Measurements from ENCODE around the gene ARFGAP2.

Gene ARFGAP2

DNA sequence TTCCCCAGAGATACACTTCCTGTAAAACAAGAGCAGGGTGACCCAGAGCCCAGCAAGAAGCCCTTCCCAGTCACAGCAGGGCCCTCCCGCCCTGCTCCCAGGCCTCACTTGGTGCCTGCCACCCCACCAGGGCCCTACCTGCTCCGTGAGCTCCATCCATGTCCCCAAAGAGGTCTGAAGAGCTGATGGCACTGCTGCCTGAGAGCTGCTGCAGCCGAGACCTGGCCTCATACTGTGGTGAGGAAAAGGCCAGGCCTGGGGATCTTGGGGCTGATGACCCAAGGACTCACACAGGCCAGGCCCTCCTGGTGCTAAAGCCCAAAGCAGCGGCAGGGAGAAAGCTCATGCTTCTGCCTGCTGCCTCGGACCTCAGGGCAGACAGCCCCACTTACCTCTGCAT is 10.3 kb downstream of the ARFGAP2 start:
- DNase-seq: no peak

- no peak for DNase-seq
Observed at GRCh38 chr11:47165253-47165840, 11.3 kb downstream of the ARFGAP2 start.

DNA sequence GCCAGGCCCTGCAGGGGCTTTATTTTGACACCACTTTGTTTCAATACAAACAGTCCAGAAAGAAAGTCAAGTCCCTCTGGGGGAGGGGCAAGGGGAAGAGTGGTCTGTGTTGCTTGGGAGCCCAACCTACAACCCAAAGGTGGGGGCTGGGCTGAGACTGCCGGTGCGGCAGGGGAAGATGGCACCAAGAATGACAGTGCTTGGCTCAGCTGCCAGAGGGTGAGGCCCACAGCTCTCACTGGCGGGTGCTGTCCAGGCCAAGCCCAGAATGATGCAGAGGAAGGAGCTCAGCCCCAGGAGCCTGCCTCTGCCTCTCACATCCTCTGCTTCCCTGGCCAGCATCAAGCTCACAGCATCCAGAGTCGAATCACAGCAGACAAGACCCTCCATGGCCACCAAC is 12.4 kb downstream of the ARFGAP2 start:
- DNase-seq: no peak

- DNase-seq: no peak
Observed at GRCh38 chr11:47163898-47164297, 12.8 kb downstream of the ARFGAP2 start.

GRCh38 chr11:47163193-47163592 is 13.5 kb downstream of the ARFGAP2 start:
- DNase-seq: no peak

DNA sequence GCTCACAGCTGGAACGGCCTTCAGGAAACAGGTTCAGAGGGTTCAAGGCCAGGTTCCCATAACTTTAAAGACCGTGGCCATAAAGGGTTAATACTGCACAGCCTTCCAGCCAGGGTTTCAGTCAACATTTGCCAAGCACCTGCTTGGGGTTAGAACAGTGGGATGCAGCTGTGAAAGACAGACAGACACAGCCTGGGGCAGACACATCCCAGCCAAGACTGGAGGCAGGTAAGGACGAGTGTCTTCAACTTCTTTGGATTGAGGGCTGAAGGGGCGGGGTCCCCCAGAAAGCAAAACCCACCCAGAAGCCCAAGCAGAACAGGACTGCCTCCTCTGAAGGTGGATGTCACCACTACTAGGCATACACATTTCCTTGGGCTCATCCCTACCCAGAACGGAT is 14.3 kb downstream of the ARFGAP2 start:
- DNase-seq: no peak

DNA sequence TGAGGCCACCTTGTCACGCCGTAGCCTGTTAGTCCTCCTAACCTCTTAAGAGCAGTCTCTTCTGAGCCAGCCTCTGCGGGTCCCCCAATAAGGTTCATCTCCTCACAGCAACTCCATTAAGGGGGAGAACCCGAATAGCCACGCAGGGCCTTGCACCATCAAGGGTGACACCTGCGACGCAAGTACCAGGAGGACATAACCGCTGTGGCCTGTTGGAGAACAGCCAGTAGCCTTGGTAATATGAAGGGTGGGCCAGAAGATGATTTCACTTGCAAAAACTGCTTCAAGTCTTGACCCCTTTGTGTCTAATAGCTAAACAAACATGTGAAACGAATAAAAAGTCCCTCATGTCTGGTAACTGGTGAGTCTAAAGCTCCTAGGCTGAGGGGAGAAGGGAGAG is 14.8 kb downstream of the ARFGAP2 start:
- DNase-seq: no peak

GRCh38 chr11:47161134-47161854 is 15.4 kb downstream of the ARFGAP2 start:
- no peak for DNase-seq

- no peak for DNase-seq
Observed at GRCh38 chr11:47160753-47161133, 15.9 kb downstream of the ARFGAP2 start.

DNA sequence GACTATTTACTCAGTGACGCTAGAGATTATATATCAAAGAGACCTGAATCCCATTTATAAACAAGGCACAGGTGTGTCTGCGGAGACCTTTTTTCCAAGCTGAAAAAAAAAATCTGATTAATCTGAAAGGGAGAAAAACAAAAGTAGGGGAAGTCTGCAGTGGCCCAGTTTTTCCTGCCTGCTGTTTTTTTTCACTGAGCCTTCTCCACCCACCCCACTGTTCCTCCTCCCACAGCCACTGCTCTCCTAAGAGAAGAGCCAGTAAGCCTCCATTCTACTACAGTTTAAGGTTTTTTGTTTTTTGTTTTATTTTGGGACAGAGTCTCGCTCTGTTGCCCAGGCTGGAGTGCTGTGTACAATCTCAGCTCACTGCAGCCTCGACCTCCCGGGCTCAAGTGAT is 18.4 kb downstream of the ARFGAP2 start:
- no peak for DNase-seq

- DNase-seq: no peak
Observed at GRCh38 chr11:47157805-47158204, 18.9 kb downstream of the ARFGAP2 start.

DNA sequence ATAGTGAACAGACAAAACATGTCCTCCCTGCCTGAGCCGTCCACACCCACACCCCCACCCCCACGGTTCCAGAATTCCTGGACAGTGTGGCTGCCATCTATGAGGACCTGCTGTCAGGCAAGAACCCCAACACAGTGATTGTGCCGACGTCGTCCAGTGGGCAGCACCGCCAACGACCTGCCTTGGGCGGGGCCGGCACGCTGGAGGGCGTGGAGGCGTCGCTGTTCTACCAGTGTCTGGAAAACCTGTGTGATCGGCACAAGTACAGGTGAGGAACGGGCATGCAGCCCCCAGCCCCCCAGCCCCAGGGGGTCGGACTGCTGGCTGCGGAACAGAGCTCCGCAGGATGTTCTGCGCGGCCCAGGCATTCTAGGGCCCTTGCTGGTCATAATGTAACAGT is 19.7 kb downstream of the ARFGAP2 start:
- no peak for DNase-seq

DNA sequence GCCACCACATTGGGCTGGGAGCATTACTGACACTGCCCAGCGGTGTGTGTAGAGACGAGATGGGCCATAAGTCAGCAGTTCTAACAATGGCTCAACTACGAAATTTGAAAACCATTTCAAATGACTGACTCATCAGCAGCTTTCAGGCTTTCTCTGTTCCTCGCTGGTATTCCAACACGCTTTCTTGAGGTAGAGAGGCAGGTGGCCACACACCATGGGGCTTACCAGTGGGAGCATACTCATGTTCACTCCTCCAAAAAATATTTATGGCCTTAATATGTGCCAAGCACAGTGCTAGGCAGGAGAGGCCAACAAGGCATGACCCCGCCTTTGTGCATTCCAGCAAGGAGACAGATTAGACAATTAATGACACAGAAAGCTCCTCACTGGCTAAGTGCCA is 20.3 kb downstream of the ARFGAP2 start:
- no peak for DNase-seq

- DNase-seq: no peak
Observed at GRCh38 chr11:47155879-47156278, 20.8 kb downstream of the ARFGAP2 start.

GRCh38 chr11:47154616-47155570 is 21.8 kb downstream of the ARFGAP2 start:
- no peak for DNase-seq

GRCh38 chr11:47152953-47153950 is 23.4 kb downstream of the ARFGAP2 start:
- DNase-seq: peak; percentile 33

DNA sequence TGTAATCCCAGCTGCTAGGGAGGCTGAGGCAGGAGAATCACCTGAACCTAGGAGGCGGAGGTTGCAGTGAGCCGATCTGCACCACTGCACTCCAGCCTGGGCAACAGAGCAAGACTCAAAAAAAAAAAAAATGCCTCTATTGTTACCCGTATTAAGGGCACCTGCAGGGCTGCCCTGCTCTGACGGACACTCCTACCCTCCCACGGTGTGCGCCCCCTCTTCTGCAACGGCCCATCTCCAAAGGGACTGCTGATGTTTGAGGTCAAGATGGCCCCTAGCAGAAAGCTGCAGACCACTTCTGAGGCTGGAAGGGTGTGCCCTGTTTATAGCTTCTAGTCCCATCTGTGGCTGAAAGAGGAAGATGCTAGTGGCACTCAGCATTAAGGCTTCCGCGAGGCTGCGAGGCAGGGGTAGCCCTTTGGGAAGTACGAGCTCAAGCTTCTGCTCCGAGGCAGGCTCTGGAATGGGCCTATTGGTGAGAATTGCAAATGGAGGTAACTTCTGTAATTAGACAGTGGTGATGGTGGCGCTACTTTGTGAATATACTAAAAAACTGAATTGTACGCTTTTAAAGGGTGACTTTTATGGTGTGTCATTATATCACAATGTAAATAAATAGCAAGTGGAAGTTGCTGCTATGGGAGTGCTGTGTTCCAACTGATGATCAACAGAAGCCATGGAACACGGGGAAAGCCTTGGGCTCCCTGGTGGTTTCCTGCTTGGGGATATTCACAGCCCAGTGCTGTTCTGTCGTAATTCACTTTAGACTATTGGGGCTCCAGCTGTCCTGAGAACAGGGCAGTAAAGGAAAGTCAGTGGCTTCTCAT is 24.3 kb downstream of the ARFGAP2 start:
- no peak for DNase-seq

GRCh38 chr11:47149782-47150181 is 26.9 kb downstream of the ARFGAP2 start:
- no peak for DNase-seq

- DNase-seq: no peak
Observed at GRCh38 chr11:47148903-47149531, 27.7 kb downstream of the ARFGAP2 start.

DNA sequence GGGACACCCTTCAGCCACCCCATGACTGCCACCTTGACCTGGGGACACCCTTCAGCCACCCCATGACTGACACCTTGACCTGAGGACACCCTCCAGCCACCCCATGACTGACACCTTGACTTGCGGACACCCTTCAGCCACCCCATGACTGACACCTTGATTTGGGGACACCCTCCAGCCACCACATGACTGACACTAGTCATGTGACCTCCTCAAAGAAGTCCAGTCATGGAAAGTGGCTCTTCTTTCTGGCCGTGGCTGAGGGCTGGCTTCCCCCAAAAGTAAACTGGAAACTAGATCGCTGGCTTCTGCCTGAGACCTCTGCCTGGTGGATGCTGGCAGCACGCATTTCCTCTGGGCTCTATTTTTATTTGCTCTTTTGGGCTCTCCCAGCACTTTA is 28.4 kb downstream of the ARFGAP2 start:
- DNase-seq: no peak

- no peak for DNase-seq
Observed at GRCh38 chr11:47147681-47148080, 29.0 kb downstream of the ARFGAP2 start.

Measured in NCI-H226 (cell line).